ENCODE data around the gene MAPRE2. TPM values are rescaled to one million over a fixed set of nuclear protein-coding genes. Genes with fewer than 3 reads are reported as not detected.

MAPRE2 gene
- polyA plus RNA-seq, 3 donors from 2014 or later = 134 to 265 (median 224) TPM

DNA sequence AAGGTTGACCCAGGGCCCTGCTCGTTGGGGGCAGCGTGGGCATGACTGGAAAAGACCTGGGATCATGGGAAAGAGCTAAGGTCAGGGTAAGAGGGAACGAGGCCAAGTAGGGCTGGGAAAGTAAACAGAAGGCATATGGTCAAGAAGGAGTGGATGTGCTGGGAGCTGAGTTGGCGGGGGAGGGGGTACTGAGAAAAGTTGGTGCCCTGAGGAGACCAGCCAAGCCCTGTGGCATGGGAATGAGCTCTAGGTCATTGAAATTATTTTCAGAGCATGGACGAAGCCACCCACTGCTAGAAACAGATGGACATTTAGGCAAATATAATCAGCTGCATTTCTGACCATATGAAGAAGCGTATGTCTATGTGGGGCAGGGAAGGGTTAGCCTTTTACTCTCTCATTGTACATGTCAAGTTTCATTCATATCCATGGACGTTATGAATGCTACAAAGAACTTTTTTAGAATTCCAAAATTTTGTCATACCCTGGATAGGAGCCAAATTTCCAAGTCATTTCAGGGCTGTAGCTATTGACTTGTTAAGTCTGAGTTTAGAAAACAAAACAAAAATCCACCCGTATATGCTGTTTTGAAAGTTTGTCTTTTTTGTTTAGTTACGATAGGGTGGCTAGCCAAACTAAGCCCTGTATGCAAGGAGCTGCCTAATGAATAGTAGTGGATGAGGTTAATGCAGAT lies 19.1 kb downstream of the MAPRE2 start:
- Mint-ChIP-seq H3K27ac (peak overlapping the region in 5 of 6 donors; percentile 9 to 80 (median 21)), H3K4me3 (no peak overlapping the region), H3K27me3 (ENCODE audit: low read depth in 3 of 3) (peaks cover 0 to 20% (median 9%) of the 10 kb centered on the region in 3 donors), H3K4me1 (peaks cover 83 to 97% of the 10 kb centered on the region in 2 donors), H3K36me3 (no peaks in the 10 kb centered on the region), H3K9me3 (no peaks in the 10 kb centered on the region)
- no peak for DNase-seq

DNA sequence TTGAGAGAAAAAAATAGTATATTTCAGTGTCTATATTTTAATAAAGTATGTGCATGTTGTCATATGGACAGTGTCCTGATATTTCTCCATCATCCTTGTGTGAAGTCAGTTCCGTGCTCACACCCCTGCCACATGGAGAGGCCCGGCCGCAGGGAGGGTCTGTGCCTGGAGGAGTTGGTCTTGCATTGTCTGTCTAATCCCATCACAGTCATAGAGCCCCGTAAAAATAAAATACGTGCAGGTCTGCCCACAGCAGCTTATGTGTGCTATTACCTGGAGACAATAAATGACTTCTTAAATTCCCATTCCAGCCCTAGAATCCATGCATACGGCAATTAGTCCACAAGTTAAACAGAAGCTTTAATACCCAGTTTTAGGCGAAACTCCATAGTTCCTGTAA lies 20.1 kb downstream of the MAPRE2 start:
- H3K4me1 Mint-ChIP-seq = peaks cover 84 to 96% of the 10 kb centered on the region in 2 donors
- no peak overlapping the region for H3K4me3 Mint-ChIP-seq
- DNase-seq = no peak
- H3K27me3 Mint-ChIP-seq (ENCODE audit: low read depth in 3 of 3) = peaks cover 0 to 16% (median 7%) of the 10 kb centered on the region in 3 donors
- H3K36me3 Mint-ChIP-seq = no peaks in the 10 kb centered on the region
- no peaks in the 10 kb centered on the region for H3K9me3 Mint-ChIP-seq
- peak overlapping the region in 4 of 6 donors; percentile 22 to 80 (median 44) for H3K27ac Mint-ChIP-seq

DNA sequence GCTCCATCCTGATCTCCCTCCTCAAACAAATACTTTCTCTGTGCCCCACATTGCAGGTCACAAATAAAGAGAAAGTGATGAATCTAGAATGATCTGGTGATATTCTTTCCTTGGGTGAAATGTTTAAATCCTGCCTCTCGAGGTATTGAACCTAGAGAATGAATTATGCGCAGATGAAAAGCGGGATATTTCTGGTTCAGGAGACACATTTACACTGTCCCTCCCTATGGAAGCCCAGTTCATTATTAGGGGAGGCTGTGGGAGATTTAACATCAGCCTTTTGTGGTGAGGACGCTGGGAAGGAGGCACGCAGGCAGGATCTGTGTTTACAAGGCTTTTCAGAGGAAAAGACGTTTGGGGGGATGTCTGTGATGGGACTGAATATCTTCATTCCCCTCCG lies 20.6 kb downstream of the MAPRE2 start:
- DNase-seq = no peak
- Mint-ChIP-seq H3K4me1 (peaks cover 86 to 96% of the 10 kb centered on the region in 2 donors), H3K9me3 (no peaks in the 10 kb centered on the region), H3K4me3 (no peak overlapping the region), H3K27ac (peak overlapping the region; percentile 32 to 80 (median 52)), H3K27me3 (ENCODE audit: low read depth in 3 of 3) (peaks cover 0 to 16% (median 4%) of the 10 kb centered on the region in 3 donors), H3K36me3 (no peaks in the 10 kb centered on the region)

DNA sequence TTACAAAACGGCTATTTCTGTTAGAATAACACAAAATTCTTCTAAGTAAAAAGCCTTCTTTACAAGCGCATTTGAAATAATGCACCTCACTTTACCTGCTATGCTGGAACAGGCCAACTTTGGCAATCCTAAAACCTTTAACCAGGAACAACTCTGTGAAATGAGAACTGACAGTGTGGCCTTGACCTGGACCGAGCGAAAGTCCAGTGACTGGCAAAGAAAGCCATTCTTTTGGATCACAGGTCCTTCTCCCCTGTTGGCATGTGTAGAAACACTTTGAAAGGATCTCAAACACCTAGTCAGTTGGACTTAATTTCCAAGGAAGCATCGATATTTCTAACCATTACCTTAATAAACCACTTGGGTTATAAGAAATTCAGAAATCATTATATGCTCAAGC lies 21.2 kb downstream of the MAPRE2 start:
- Mint-ChIP-seq H3K4me3 (no peak overlapping the region), H3K27me3 (ENCODE audit: low read depth in 3 of 3) (peaks cover 0 to 16% (median 4%) of the 10 kb centered on the region in 3 donors), H3K27ac (peak overlapping the region in 3 of 6 donors; percentile 26 to 45 (median 34)), H3K4me1 (peaks cover 86 to 96% of the 10 kb centered on the region in 2 donors), H3K9me3 (no peaks in the 10 kb centered on the region), H3K36me3 (no peaks in the 10 kb centered on the region)
- DNase-seq = no peak

DNA sequence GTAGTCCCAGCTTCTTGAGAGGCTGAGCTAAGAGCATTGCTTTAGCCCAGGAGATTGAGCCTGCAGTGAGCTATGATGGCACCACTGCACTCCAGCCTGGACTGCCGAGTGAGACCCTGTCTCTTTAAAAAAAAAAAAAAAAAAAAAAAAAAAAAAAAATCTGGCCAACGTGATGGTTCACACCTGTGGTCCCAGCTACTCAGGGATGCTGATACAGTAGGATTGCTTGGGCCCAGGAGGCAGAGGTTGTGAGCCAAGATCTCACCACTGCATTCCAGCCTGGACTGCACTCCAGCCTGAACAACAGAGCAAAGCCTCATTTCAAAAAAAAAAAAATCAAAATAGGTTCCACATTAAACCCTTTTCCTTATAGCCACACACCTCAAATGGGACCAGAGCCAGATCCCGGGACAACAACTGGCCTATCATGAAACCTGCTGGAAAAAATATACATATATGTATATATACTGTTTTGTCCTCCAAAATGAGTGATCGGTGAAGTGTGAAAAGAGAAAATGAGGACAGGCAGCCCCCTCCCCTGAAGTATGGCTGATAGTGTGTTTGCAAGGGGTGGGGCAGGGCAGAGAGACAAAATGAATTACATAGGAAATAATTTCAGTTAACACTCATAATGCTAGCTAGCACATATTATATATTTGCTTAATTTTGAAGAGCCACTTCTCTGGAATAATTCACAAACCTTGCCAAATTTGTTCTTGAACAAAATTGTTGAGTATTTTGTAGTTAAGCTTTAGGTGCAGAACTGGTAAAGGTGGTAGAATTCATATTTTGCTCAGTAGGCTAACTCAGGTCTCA lies 22.9 kb downstream of the MAPRE2 start:
- peaks cover 0 to 16% (median 8%) of the 10 kb centered on the region in 3 donors for H3K27me3 Mint-ChIP-seq (ENCODE audit: low read depth in 3 of 3)
- peaks cover 87 to 96% of the 10 kb centered on the region in 2 donors for H3K4me1 Mint-ChIP-seq
- H3K4me3 Mint-ChIP-seq = peak overlapping the region in 2 of 5 donors; percentile 7 to 30
- DNase-seq = no peak
- H3K27ac Mint-ChIP-seq = peak overlapping the region in 5 of 6 donors; percentile 34 to 81 (median 67)
- H3K9me3 Mint-ChIP-seq = no peaks in the 10 kb centered on the region
- no peaks in the 10 kb centered on the region for H3K36me3 Mint-ChIP-seq

DNA sequence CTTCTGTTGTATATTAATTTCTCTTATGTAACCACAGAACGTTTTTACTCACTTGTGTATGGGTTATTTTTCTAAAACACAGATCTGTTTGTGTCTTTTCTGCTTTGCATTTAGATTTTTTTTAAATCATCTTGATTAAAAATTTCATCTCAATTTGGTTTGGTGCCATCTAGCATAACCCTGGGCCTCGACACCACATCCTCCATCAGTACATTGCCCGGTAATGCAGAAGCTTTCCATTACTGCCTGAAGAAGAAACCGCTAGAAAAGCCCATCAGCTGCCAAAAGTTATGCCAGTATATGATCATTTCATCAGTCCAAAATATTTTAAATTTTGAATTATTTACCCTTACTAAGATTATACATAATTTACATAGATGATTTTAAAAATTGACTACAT lies 26.2 kb downstream of the MAPRE2 start:
- no peak for DNase-seq
- Mint-ChIP-seq H3K4me3 (peak overlapping the region in 1 of 5 donors; percentile 12), H3K4me1 (peaks cover 73 to 94% of the 10 kb centered on the region in 2 donors), H3K36me3 (peaks cover 0 to 13% (median 5%) of the 10 kb centered on the region in 3 donors), H3K27ac (peak overlapping the region; percentile 54 to 91 (median 82)), H3K9me3 (no peaks in the 10 kb centered on the region), H3K27me3 (ENCODE audit: low read depth in 3 of 3) (peaks cover 0 to 13% (median 4%) of the 10 kb centered on the region in 3 donors)

DNA sequence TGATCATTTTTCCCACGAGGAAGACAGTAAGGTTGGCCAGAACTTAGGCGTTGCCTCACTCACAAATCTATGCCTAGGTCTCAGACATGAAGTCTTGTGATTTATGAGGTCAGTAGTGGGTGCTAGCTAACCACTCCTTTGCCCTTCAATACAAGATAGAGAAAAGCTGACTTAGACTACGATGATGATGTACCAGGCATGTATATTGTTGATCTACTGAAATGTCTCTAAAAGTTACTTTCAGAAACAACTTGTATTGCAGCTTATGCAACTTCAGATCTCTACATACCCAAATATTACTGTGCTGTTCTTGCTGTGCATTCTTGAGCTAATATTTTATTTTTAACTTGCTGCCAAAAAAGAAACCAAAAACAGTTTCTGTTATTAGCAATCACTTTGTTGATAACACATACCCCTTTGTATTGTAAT lies 30.6 kb downstream of the MAPRE2 start:
- H3K27me3 Mint-ChIP-seq (ENCODE audit: low read depth in 3 of 3) = peaks cover 0 to 12% (median 4%) of the 10 kb centered on the region in 3 donors
- peak overlapping the region in 1 of 5 donors; percentile 53 for H3K4me3 Mint-ChIP-seq
- peak overlapping the region; percentile 75 to 94 (median 81) for H3K27ac Mint-ChIP-seq
- no peak for DNase-seq
- peaks cover 74 to 98% of the 10 kb centered on the region in 2 donors for H3K4me1 Mint-ChIP-seq
- no peaks in the 10 kb centered on the region for H3K9me3 Mint-ChIP-seq
- H3K36me3 Mint-ChIP-seq = peaks cover 0 to 18% (median 5%) of the 10 kb centered on the region in 3 donors

DNA sequence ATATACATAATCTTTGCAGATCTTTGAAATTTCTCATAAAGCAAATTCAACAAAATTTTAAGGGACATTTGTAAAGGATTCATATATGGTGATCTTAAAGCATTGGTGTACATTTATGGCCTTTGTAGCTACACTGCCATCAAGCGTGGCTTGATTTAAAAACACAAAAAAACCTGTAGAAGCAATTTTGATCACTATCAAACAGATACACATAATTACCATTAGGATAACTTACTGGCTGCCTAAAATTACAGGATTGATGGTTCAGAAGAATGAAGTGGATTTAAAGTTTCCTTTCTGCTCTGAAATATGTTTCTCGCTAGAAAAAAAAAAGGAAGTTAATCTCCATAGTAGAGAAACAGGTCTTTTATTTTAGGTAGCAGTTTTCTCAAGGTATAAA lies 31.4 kb downstream of the MAPRE2 start:
- H3K36me3 Mint-ChIP-seq = peaks cover 0 to 18% (median 5%) of the 10 kb centered on the region in 3 donors
- peak overlapping the region in 3 of 6 donors; percentile 65 to 83 (median 79) for H3K27ac Mint-ChIP-seq
- DNase-seq = no peak
- H3K9me3 Mint-ChIP-seq = no peaks in the 10 kb centered on the region
- H3K4me1 Mint-ChIP-seq = peaks cover 74 to 98% of the 10 kb centered on the region in 2 donors
- peaks cover 0 to 12% (median 4%) of the 10 kb centered on the region in 3 donors for H3K27me3 Mint-ChIP-seq (ENCODE audit: low read depth in 3 of 3)
- H3K4me3 Mint-ChIP-seq = no peak overlapping the region

DNA sequence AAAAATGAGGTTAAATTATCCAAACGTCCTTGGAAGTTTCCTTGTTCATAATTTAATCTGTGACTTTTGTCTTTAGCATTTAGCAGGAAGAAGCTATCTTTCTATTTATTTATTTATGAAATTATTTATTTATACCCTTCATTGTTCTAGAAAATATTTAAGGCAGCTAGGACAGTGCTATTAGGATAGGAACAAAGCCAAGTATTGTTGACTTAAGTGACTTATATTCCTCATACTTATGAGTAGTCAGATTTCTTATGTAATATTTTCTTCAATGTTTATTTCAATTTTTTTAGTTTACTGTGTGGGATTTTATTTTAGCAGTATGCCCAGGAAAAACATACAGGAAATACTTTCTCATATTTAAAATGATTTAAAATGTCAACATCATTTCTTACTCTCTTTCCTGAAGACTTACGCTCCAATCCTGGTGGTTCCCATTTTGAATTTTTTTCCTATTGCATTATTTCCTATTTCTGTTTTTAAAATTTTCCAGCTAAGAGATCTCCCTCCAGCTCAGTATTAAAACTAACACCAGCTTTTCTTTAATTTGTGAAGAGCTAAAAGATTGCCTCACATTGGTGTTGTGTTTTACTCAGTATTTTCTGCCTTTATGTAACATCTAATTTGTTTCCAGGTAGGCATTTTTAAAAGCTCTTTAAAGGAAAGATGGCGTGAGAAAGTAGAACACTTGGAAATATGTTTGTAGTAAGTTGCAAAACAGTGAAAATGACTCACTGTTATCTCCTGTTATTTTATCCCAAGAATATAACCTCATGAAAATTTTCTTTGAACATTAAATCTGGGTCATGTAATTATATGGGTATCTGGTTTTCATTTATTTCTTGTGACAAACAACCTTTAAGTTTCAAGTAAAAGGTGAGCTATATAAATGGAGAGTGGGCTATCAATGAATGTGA lies 32.2 kb downstream of the MAPRE2 start:
- Mint-ChIP-seq H3K36me3 (peaks cover 0 to 18% (median 5%) of the 10 kb centered on the region in 3 donors), H3K27ac (peak overlapping the region in 4 of 6 donors; percentile 62 to 79 (median 70)), H3K9me3 (no peaks in the 10 kb centered on the region), H3K4me1 (peaks cover 70 to 98% of the 10 kb centered on the region in 2 donors), H3K4me3 (no peak overlapping the region), H3K27me3 (ENCODE audit: low read depth in 3 of 3) (peaks cover 0 to 11% (median 4%) of the 10 kb centered on the region in 3 donors)
- no peak for DNase-seq

DNA sequence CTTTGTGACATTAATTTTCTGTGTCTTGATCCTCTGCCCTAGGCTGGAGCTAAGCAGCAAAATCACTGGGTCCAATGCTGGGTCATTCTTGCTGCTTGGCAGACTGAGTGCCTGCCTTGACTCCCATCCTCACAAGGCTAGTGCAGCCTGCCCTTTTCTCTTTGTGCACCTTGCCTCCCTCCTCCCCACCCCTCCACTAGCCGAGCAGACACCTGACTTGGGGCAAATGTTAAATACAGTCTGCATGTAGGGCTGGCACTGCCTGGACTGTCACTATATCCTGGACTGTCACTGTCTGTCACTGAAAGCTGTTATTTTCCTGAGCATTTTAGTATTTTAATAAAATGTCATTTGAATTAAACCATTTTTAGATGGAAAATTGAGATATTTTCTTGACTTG lies 33.4 kb downstream of the MAPRE2 start:
- no peak for DNase-seq
- H3K4me3 Mint-ChIP-seq = no peak overlapping the region
- H3K9me3 Mint-ChIP-seq = no peaks in the 10 kb centered on the region
- peak overlapping the region in 4 of 6 donors; percentile 40 to 74 (median 68) for H3K27ac Mint-ChIP-seq
- peaks cover 5 to 18% (median 9%) of the 10 kb centered on the region in 3 donors for H3K36me3 Mint-ChIP-seq
- H3K4me1 Mint-ChIP-seq = peaks cover 75 to 98% of the 10 kb centered on the region in 2 donors
- peaks cover 0 to 9% (median 4%) of the 10 kb centered on the region in 3 donors for H3K27me3 Mint-ChIP-seq (ENCODE audit: low read depth in 3 of 3)

DNA sequence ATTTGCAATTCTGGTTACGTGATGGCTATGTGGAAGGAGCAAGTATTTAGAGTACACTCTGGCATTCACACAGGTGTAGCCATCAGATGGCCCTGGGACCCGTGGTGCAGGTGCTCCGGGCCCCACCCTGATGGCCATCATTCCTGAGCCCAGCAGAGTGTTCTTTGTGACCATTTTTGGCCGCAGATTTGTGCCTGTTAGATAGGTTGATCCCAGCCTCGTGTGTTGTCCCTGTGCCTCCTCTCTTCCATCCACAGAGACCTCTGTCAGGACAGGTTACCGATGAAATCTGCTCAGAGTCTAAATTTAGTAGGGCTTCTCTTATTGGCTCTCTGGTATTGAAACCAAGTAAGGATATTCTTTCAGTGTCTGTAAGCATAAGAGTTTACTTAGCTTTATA lies 33.9 kb downstream of the MAPRE2 start:
- no peaks in the 10 kb centered on the region for H3K9me3 Mint-ChIP-seq
- peak overlapping the region in 2 of 5 donors; percentile 24 to 59 for H3K4me3 Mint-ChIP-seq
- H3K27ac Mint-ChIP-seq = peak overlapping the region; percentile 10 to 85 (median 70)
- peaks cover 5 to 18% (median 9%) of the 10 kb centered on the region in 3 donors for H3K36me3 Mint-ChIP-seq
- H3K27me3 Mint-ChIP-seq (ENCODE audit: low read depth in 3 of 3) = peaks cover 0 to 9% (median 4%) of the 10 kb centered on the region in 3 donors
- no peak for DNase-seq
- H3K4me1 Mint-ChIP-seq = peaks cover 77 to 98% of the 10 kb centered on the region in 2 donors

DNA sequence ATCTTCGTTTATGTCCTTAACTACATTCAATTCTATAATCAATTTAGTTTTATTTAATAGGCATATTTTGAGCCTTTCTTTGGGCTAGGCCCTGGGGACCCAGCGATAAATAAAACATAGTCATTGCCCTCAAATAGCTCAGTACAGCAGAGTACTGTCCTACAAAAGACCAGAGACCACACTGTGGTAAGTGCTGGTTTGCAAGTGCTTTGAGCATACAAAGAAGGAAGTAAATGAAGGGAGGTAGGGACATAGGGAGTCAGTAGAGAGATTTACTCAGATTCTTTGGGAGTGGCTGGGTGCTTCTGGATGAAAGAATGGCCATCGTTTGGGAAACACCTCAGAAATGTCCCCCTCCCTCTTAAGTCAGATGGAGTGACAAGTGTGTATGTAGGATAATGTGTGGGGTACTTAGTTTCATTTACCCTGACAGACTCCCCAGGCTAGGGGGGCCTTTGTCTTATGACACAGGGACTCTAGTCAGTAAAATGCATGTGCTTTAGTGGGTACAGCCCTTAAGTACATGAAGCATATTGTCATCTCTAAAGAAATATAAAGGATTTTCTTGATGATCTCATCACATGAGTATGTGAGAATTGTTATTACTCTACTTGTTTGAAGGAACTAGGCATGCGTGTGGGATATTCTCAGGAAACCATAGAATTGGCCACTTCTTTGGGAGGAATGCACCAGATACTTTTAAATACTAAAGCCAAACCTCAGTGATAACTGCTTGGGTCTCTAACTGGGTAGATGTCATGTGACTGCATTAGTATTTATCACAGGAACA lies 35.1 kb downstream of the MAPRE2 start:
- peak overlapping the region; percentile 58 to 85 (median 74) for H3K27ac Mint-ChIP-seq
- H3K4me1 Mint-ChIP-seq = peaks cover 75 to 100% of the 10 kb centered on the region in 2 donors
- H3K4me3 Mint-ChIP-seq = peak overlapping the region in 3 of 5 donors; percentile 9 to 59 (median 11)
- DNase-seq = no peak
- H3K27me3 Mint-ChIP-seq (ENCODE audit: low read depth in 3 of 3) = peaks cover 0 to 9% (median 4%) of the 10 kb centered on the region in 3 donors
- no peaks in the 10 kb centered on the region for H3K9me3 Mint-ChIP-seq
- peaks cover 5 to 13% (median 9%) of the 10 kb centered on the region in 3 donors for H3K36me3 Mint-ChIP-seq

Measured in immature natural killer cell (primary cell).